Fibroblast of the aortic adventitia (primary cell): ENCODE data around the gene CIZ1. TPM values are rescaled to one million over a fixed set of nuclear protein-coding genes. Genes with fewer than 3 reads are reported as not detected.

Experiments
- DNase-seq: peaks from one replicate; pipeline ENCODE4 v3.0.0-alpha.2; 2010; ENCODE audit warnings: low read depth
- H3K4me3 ChIP-seq: 2 replicates; pipeline ENCODE4 v1.5.1; 2011; ENCODE audit warnings: low read depth, mild to moderate bottlenecking, control low read depth, low read length, moderate library complexity
- CTCF ChIP-seq: IDR thresholded peaks from 2 replicates; pipeline ENCODE4 v1.5.1; 2011; ENCODE audit warnings: mild to moderate bottlenecking, low read length, control low read depth, inconsistent platforms; ENCODE audit not compliant: insufficient read depth
- total RNA-seq: library from RNA; depleted of rRNA; stranded (reverse); fragments of >200 nt; gene quantifications from 2 replicates; pipeline ENCODE4 v1.2.3, GENCODE V29; 2012; ENCODE audit warnings: low replicate concordance

Gene CIZ1
- total RNA-seq, 1 donor: 47.8 TPM

- TF ChIP-seq CTCF: no peak
- no peak overlapping the region for H3K4me3 ChIP-seq
- no peak for DNase-seq
Observed at GRCh38 chr9:128211186-128211980, 20.0 kb upstream of the CIZ1 start.

- DNase-seq: no peak
- H3K4me3 ChIP-seq: no peak overlapping the region
- no peak for TF ChIP-seq CTCF
Observed at GRCh38 chr9:128208946-128209669, 17.7 kb upstream of the CIZ1 start.

- no peak overlapping the region for H3K4me3 ChIP-seq
- DNase-seq: no peak
- TF ChIP-seq CTCF: no peak
Observed at GRCh38 chr9:128208386-128208785, 17.0 kb upstream of the CIZ1 start.

GRCh38 chr9:128206916-128207910 is 15.8 kb upstream of the CIZ1 start:
- H3K4me3 ChIP-seq: no peak overlapping the region
- no peak for DNase-seq
- TF ChIP-seq CTCF: no peak

- TF ChIP-seq CTCF: no peak
- DNase-seq: no peak
- no peak overlapping the region for H3K4me3 ChIP-seq
Observed at GRCh38 chr9:128206484-128206883, 15.1 kb upstream of the CIZ1 start.

GRCh38 chr9:128205296-128205944 is 14.0 kb upstream of the CIZ1 start:
- no peak for DNase-seq
- no peak overlapping the region for H3K4me3 ChIP-seq
- TF ChIP-seq CTCF: no peak
